BE2C (cell line): ENCODE results near the gene TADA3.

Experiments
- DNase-seq: peaks from one replicate; pipeline ENCODE4 v3.0.0-alpha.2; 2020
- H3K27me3 ChIP-seq: fragments of 250-450 bp; sonication (Bioruptor Pico); 2 replicates; pipeline ENCODE4 v1.5.1; 2020; ENCODE audit warnings: mild to moderate bottlenecking
- H3K36me3 ChIP-seq: fragments of 250-450 bp; sonication (Bioruptor Pico); 2 replicates; pipeline ENCODE4 v1.5.1; 2020; ENCODE audit warnings: mild to moderate bottlenecking
- H3K4me1 ChIP-seq: fragments of 250-450 bp; sonication (Bioruptor Pico); 2 replicates; pipeline ENCODE4 v1.5.1; 2020
- H3K4me3 ChIP-seq: 2 replicates; pipeline ENCODE4 v1.5.1; 2011; ENCODE audit warnings: low read depth, low read length
- H3K9me3 ChIP-seq: fragments of 250-450 bp; sonication (Bioruptor Pico); 2 replicates; pipeline ENCODE4 v1.5.1; 2020
- TF ChIP-seq, protein P1 (sequence below): IDR thresholded peaks from 2 replicates; pipeline ENCODE4 v1.5.1; 2012; ENCODE audit warnings: mild to moderate bottlenecking, low read depth, low read length

Gene TADA3

DNA sequence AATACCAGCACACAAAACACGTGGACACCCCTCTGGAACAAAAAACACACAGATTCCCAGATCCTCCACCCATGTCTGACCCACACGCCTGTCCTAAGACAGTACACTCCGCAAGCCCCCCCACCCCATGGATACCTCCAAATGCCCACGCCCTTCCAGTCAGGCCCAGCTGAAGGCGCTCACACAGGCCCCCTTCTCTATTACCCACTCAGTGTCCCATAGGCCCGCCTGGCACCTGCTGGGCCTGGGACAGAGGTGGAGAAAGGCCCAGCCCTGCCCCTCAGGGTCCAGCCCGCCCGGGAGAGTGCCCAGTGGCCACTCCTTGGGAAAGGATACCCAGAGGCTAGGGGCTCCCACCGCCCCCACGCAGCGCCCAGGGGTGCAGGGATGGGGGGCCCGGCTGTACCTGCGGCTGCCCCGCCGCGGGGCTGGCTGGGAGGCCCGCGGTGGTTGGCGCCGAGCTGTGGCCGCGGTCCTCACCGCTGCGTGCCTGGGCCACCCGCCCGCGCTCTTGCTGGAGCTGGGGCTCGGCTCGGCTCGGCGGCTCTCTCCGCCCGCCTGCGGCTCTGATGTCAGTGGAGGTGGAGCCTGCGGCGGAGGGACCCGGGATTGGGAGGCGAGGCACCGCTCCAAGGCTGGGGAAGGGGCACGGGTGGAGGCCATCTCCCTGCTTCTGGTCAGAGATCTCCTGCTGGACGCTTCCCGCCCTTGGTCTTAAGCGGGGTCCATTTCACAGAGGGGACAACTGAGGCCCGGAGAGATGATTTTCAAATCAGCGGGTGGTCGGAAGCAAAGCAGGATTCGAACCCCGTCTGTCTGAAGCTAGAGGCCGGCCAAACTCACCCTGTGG, 22.6 kb downstream of the TADA3 start, which contains the start of gene CAMK1:
Gene CAMK1 (minus strand): TSS at position 522 of the 850 bp plus-strand sequence. CDS start 2,198 bp downstream, outside the sequence.
- DNase-seq, result peak; percentile 63
- H3K27me3 ChIP-seq, result no peaks in the 10 kb centered on the region
- no peaks in the 10 kb centered on the region for H3K36me3 ChIP-seq
- H3K4me3 ChIP-seq, result peak within 1 kb of the TSS; percentile 37
- H3K4me1 ChIP-seq, result no peaks in the 10 kb centered on the region
- TF ChIP-seq, protein P1, sequence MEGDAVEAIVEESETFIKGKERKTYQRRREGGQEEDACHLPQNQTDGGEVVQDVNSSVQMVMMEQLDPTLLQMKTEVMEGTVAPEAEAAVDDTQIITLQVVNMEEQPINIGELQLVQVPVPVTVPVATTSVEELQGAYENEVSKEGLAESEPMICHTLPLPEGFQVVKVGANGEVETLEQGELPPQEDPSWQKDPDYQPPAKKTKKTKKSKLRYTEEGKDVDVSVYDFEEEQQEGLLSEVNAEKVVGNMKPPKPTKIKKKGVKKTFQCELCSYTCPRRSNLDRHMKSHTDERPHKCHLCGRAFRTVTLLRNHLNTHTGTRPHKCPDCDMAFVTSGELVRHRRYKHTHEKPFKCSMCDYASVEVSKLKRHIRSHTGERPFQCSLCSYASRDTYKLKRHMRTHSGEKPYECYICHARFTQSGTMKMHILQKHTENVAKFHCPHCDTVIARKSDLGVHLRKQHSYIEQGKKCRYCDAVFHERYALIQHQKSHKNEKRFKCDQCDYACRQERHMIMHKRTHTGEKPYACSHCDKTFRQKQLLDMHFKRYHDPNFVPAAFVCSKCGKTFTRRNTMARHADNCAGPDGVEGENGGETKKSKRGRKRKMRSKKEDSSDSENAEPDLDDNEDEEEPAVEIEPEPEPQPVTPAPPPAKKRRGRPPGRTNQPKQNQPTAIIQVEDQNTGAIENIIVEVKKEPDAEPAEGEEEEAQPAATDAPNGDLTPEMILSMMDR, result no peak
- no peaks in the 10 kb centered on the region for H3K9me3 ChIP-seq

- H3K27me3 ChIP-seq, result no peaks in the 10 kb centered on the region
- no peaks in the 10 kb centered on the region for H3K36me3 ChIP-seq
- TF ChIP-seq, protein P1, result no peak
- no peak for DNase-seq
- H3K4me1 ChIP-seq, result no peaks in the 10 kb centered on the region
- H3K4me3 ChIP-seq, result no peak overlapping the region
- no peaks in the 10 kb centered on the region for H3K9me3 ChIP-seq
Measured at GRCh38 chr3:9769012-9769411, 23.3 kb downstream of the TADA3 start.

DNA sequence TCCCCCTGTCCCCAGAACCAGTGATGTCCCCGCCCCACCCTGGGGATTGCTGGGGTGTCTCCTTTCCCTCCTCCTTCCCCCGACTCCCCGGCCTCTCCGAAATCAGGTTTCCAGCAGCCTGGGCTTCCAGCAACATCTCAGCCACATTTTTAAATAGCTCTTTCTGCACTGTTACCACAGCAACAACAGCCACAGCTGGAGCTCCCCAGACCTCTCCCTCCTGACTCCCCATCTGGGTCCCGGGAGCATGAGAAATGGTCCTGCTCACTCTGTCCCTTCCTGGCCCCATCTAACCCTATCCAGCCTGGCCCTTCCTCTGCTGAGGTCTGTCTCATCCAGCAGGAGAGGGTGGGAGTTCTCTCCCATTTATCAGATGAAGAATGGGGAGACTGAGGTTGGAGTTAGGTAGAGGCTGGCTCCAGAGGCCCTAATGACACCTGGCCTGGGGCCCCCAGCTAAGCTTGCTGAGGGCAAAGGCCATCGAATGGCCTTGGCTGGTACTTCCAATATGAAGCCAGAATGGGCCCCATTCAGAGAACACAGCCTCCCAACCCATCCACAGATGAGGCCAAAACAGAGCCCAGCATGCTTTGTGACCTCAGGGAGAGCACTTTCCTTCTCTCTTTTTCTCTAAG, 24.0 kb downstream of the TADA3 start:
- H3K4me1 ChIP-seq, result no peaks in the 10 kb centered on the region
- H3K4me3 ChIP-seq, result no peak overlapping the region
- TF ChIP-seq, protein P1, result no peak
- H3K9me3 ChIP-seq, result no peaks in the 10 kb centered on the region
- DNase-seq, result no peak
- H3K27me3 ChIP-seq, result no peaks in the 10 kb centered on the region
- H3K36me3 ChIP-seq, result no peaks in the 10 kb centered on the region

DNA sequence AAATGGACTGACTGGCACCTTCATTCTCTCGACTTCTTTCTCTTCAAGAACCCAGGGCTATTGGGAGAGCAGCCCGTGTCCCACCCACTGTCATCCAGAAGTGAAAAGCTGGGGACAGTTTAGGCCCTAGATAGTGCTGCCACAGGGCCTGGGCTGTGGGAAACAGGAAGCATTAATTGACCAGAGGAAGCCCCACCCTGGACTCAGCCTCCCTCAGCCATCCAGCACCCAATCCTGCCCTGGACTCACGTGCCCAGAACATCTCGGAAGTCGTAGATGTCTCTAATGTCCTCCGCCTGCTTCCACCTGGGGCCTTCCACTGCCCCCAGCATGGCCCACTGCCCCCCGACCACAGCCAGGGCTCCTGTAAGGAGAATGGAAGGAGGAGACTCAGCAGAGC, 24.9 kb downstream of the TADA3 start:
- DNase-seq, result no peak
- Histone ChIP-seq H3K9me3 (no peaks in the 10 kb centered on the region), H3K4me1 (no peaks in the 10 kb centered on the region), H3K4me3 (no peak overlapping the region), H3K27me3 (no peaks in the 10 kb centered on the region), H3K36me3 (no peaks in the 10 kb centered on the region)
- TF ChIP-seq, protein P1, result no peak

- H3K4me1 ChIP-seq, result no peaks in the 10 kb centered on the region
- no peaks in the 10 kb centered on the region for H3K27me3 ChIP-seq
- no peak overlapping the region for H3K4me3 ChIP-seq
- TF ChIP-seq, protein P1, result no peak
- no peaks in the 10 kb centered on the region for H3K9me3 ChIP-seq
- H3K36me3 ChIP-seq, result no peaks in the 10 kb centered on the region
- peak; percentile 35 for DNase-seq
Measured at GRCh38 chr3:9765865-9766264, 26.4 kb downstream of the TADA3 start.

GRCh38 chr3:9762871-9763270, 29.4 kb downstream of the TADA3 start:
- no peaks in the 10 kb centered on the region for H3K4me1 ChIP-seq
- no peaks in the 10 kb centered on the region for H3K36me3 ChIP-seq
- no peaks in the 10 kb centered on the region for H3K27me3 ChIP-seq
- no peaks in the 10 kb centered on the region for H3K9me3 ChIP-seq
- DNase-seq, result no peak
- TF ChIP-seq, protein P1, result no peak
- H3K4me3 ChIP-seq, result no peak overlapping the region
